Measurements from ENCODE around the gene GOLGA3.
"Not testable (repeated sequence)": the region's sequence is repeated elsewhere in the genome, so short reads cannot be mapped to it uniquely, and the experiment has no call there.

Gene GOLGA3

DNA sequence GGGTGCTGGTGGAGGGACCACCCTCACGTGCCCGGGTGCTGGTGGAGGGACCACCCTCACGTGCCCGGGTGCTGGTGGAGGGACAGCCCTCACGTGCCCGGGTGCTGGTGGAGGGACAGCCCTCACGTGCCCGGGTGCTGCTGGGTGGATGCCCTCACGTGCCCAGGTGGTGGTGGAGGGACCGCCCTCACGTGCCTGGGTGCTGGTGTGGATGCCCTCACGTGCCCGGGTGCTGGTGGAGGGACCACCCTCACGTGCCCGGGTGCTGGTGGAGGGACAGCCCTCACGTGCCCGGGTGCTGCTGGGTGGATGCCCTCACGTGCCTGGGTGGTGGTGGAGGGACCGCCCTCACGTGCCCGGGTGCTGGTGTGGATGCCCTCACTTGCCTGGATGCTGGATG lies 28.4 kb upstream of the GOLGA3 start:
- H3K4me3 ChIP-seq (ENCODE audit: low read depth, low read length); H3K4me1 ChIP-seq (ENCODE audit: control insufficient read depth, insufficient read depth, low read length); H3K27me3 ChIP-seq (ENCODE audit: control insufficient read depth, insufficient read depth, low read length); H3K9ac ChIP-seq (ENCODE audit: low read depth, low read length); H3K9me3 ChIP-seq (ENCODE audit: control insufficient read depth, insufficient read depth, low read length): not testable (repeated sequence)
- H3K36me3 ChIP-seq (ENCODE audit: control insufficient read depth, insufficient read depth, low read length) = peaks cover 54% of the 10 kb centered on the region

DNA sequence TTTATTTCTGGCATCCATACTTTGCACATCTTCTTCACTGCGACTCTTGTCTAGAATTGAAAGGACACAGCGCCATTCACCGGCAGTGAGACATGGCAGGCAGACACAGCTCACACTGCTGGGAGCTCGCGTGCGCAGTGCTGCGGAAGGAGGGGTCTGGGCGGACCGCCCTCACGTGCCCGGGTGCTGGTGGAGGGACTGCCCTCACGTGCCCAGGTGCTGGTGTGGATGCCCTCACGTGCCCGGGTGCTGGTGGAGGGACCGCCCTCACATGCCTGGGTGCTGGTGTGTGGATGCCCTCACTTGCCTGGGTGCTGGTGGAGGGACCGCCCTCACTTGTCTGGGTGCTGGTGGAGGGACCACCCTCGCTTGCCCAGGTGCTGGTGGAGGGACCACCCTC lies 27.9 kb upstream of the GOLGA3 start:
- Histone ChIP-seq H3K36me3 (ENCODE audit: control insufficient read depth, insufficient read depth, low read length) (peaks cover 56% of the 10 kb centered on the region), H3K9me3 (ENCODE audit: control insufficient read depth, insufficient read depth, low read length) (no peaks in the 10 kb centered on the region), H3K4me3 (ENCODE audit: low read depth, low read length) (no peak overlapping the region), H3K4me1 (ENCODE audit: control insufficient read depth, insufficient read depth, low read length) (no peaks in the 10 kb centered on the region), H3K27me3 (ENCODE audit: control insufficient read depth, insufficient read depth, low read length) (no peaks in the 10 kb centered on the region), H3K9ac (ENCODE audit: low read depth, low read length) (no peak overlapping the region)

- H3K36me3 ChIP-seq (ENCODE audit: control insufficient read depth, insufficient read depth, low read length) = peaks cover 62% of the 10 kb centered on the region
- H3K9me3 ChIP-seq (ENCODE audit: control insufficient read depth, insufficient read depth, low read length); H3K4me1 ChIP-seq (ENCODE audit: control insufficient read depth, insufficient read depth, low read length); H3K4me3 ChIP-seq (ENCODE audit: low read depth, low read length); H3K27me3 ChIP-seq (ENCODE audit: control insufficient read depth, insufficient read depth, low read length); H3K9ac ChIP-seq (ENCODE audit: low read depth, low read length): not testable (repeated sequence)
Measured at GRCh38 chr12:132855211-132855610, 26.5 kb upstream of the GOLGA3 start.

DNA sequence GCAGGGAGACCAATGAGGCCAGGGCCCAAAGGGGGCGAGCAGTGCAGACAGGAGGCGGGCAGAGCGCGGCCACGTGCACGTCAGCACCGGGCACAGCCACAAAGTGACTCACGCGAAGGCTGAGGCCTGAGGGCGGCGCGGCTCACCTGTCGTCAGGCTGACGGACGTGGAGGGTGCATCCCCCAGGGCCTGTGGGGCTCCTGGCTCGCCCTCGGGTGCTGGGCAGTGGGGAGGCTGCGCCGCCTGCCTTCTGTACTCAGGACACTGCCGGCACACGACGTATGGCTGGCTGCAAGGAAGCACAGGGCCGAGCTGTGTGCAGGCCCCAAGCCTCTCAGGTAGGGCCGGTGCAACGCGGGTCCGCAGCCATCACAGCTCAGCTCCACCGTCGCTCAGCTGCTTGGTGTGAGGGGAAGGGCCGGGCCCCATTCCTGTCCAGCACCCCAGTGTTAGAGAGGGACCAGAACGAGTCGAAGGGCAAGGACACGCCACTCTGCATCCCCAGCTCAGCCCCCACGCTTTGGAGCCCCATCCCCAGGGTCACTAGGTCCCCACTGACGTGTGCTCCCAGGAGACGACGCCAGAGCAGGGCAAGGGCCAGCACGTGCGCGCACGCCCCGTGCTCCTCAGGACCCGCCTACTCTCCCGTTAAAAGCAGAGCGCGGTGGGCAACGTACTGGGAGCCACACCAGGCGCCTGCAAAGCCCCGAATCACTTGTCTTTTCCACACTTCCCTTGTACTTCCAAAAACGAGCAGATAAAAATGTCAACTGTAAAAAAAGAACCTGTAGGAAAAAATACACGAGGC lies 24.8 kb upstream of the GOLGA3 start:
- peaks cover 57% of the 10 kb centered on the region for H3K36me3 ChIP-seq (ENCODE audit: control insufficient read depth, insufficient read depth, low read length)

GRCh38 chr12:132852496-132852895 lies 23.8 kb upstream of the GOLGA3 start:
- Histone ChIP-seq H3K4me1 (ENCODE audit: control insufficient read depth, insufficient read depth, low read length) (peaks cover 9% of the 10 kb centered on the region), H3K27me3 (ENCODE audit: control insufficient read depth, insufficient read depth, low read length) (no peaks in the 10 kb centered on the region), H3K9me3 (ENCODE audit: control insufficient read depth, insufficient read depth, low read length) (no peaks in the 10 kb centered on the region), H3K9ac (ENCODE audit: low read depth, low read length) (no peak overlapping the region), H3K4me3 (ENCODE audit: low read depth, low read length) (no peak overlapping the region), H3K36me3 (ENCODE audit: control insufficient read depth, insufficient read depth, low read length) (peaks cover 53% of the 10 kb centered on the region)

More for the DNA sequence above, 24.8 kb upstream of the GOLGA3 start:
- Histone ChIP-seq H3K27me3 (ENCODE audit: control insufficient read depth, insufficient read depth, low read length) (no peaks in the 10 kb centered on the region), H3K9me3 (ENCODE audit: control insufficient read depth, insufficient read depth, low read length) (no peaks in the 10 kb centered on the region), H3K4me1 (ENCODE audit: control insufficient read depth, insufficient read depth, low read length) (peaks cover 3% of the 10 kb centered on the region), H3K4me3 (ENCODE audit: low read depth, low read length) (no peak overlapping the region), H3K9ac (ENCODE audit: low read depth, low read length) (no peak overlapping the region)

- peaks cover 52% of the 10 kb centered on the region for H3K36me3 ChIP-seq (ENCODE audit: control insufficient read depth, insufficient read depth, low read length)
- H3K4me1 ChIP-seq (ENCODE audit: control insufficient read depth, insufficient read depth, low read length) = peaks cover 12% of the 10 kb centered on the region
- H3K27me3 ChIP-seq (ENCODE audit: control insufficient read depth, insufficient read depth, low read length) = no peaks in the 10 kb centered on the region
- no peaks in the 10 kb centered on the region for H3K9me3 ChIP-seq (ENCODE audit: control insufficient read depth, insufficient read depth, low read length)
- H3K4me3 ChIP-seq (ENCODE audit: low read depth, low read length) = no peak overlapping the region
- no peak overlapping the region for H3K9ac ChIP-seq (ENCODE audit: low read depth, low read length)
Measured at GRCh38 chr12:132851465-132851864, 22.8 kb upstream of the GOLGA3 start.

DNA sequence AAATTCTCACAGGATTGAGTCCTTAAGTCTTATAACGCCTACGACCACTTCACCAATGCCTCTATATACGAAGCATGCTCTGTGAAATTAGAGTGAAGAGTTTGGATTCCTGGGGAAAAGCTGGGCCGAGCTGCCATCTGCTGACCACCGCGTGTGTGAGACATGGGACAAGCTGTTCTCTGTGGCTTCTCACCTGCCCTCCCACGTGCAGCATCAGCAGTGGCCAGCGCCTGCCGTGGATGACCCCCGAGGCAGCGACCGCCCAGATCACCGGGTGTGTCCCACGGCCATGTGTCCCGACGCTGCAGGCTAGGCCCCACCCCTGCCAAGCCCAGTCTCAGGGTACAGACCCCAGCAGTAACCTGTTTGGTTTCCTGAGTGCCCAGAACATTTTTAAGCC lies 21.6 kb upstream of the GOLGA3 start:
- Histone ChIP-seq H3K9me3 (ENCODE audit: control insufficient read depth, insufficient read depth, low read length) (no peaks in the 10 kb centered on the region), H3K4me3 (ENCODE audit: low read depth, low read length) (no peak overlapping the region), H3K9ac (ENCODE audit: low read depth, low read length) (no peak overlapping the region), H3K27me3 (ENCODE audit: control insufficient read depth, insufficient read depth, low read length) (no peaks in the 10 kb centered on the region), H3K36me3 (ENCODE audit: control insufficient read depth, insufficient read depth, low read length) (peaks cover 47% of the 10 kb centered on the region), H3K4me1 (ENCODE audit: control insufficient read depth, insufficient read depth, low read length) (peaks cover 12% of the 10 kb centered on the region)

GRCh38 chr12:132848521-132848920 lies 19.9 kb upstream of the GOLGA3 start:
- Histone ChIP-seq H3K36me3 (ENCODE audit: control insufficient read depth, insufficient read depth, low read length) (peaks cover 45% of the 10 kb centered on the region), H3K4me1 (ENCODE audit: control insufficient read depth, insufficient read depth, low read length) (peaks cover 12% of the 10 kb centered on the region), H3K27me3 (ENCODE audit: control insufficient read depth, insufficient read depth, low read length) (no peaks in the 10 kb centered on the region), H3K9ac (ENCODE audit: low read depth, low read length) (no peak overlapping the region), H3K4me3 (ENCODE audit: low read depth, low read length) (no peak overlapping the region), H3K9me3 (ENCODE audit: control insufficient read depth, insufficient read depth, low read length) (no peaks in the 10 kb centered on the region)

GRCh38 chr12:132847363-132848356 lies 19.0 kb upstream of the GOLGA3 start:
- Histone ChIP-seq H3K36me3 (ENCODE audit: control insufficient read depth, insufficient read depth, low read length) (peaks cover 39% of the 10 kb centered on the region), H3K9ac (ENCODE audit: low read depth, low read length) (no peak overlapping the region)

GRCh38 chr12:132844681-132845080 lies 16.0 kb upstream of the GOLGA3 start:
- not testable (repeated sequence) for H3K27me3 ChIP-seq (ENCODE audit: control insufficient read depth, insufficient read depth, low read length); H3K9ac ChIP-seq (ENCODE audit: low read depth, low read length); H3K9me3 ChIP-seq (ENCODE audit: control insufficient read depth, insufficient read depth, low read length); H3K4me3 ChIP-seq (ENCODE audit: low read depth, low read length)
- peaks cover 33% of the 10 kb centered on the region for H3K36me3 ChIP-seq (ENCODE audit: control insufficient read depth, insufficient read depth, low read length)
- peaks cover 12% of the 10 kb centered on the region for H3K4me1 ChIP-seq (ENCODE audit: control insufficient read depth, insufficient read depth, low read length)

More at GRCh38 chr12:132847363-132848356, 19.0 kb upstream of the GOLGA3 start:
- no peaks in the 10 kb centered on the region for H3K27me3 ChIP-seq (ENCODE audit: control insufficient read depth, insufficient read depth, low read length)
- H3K4me1 ChIP-seq (ENCODE audit: control insufficient read depth, insufficient read depth, low read length) = peaks cover 12% of the 10 kb centered on the region
- H3K4me3 ChIP-seq (ENCODE audit: low read depth, low read length) = no peak overlapping the region
- no peaks in the 10 kb centered on the region for H3K9me3 ChIP-seq (ENCODE audit: control insufficient read depth, insufficient read depth, low read length)

DNA sequence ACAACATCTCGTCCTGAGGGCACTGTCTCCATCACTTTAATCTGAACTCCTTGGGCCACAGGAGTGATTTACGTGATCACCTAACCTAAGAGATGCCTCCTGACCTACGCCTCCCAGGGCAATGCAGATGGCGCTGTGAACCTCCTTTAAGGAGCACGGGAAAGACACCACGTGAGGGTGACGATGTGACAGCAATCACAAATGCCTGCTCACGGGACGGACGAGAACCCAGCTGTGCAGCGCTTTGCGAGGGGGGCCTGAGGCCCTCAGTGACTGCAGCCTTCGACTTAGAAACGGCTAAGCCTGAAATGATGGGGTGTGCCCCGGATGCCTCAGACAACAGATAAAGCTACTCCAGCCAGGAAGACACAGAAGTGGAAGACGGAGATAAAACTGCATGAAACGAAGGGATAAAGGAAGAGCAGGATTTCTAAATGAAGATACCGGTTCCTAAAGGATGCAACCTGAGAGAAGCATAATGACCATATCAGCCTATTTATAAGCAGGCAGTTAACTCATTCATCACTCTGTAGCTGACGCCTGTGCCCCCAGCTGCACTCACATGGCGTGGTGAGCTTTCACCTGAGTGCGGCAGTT lies 13.9 kb upstream of the GOLGA3 start:
- Histone ChIP-seq H3K9ac (ENCODE audit: low read depth, low read length) (no peak overlapping the region), H3K4me1 (ENCODE audit: control insufficient read depth, insufficient read depth, low read length) (peaks cover 3% of the 10 kb centered on the region), H3K36me3 (ENCODE audit: control insufficient read depth, insufficient read depth, low read length) (peaks cover 47% of the 10 kb centered on the region), H3K9me3 (ENCODE audit: control insufficient read depth, insufficient read depth, low read length) (no peaks in the 10 kb centered on the region), H3K27me3 (ENCODE audit: control insufficient read depth, insufficient read depth, low read length) (no peaks in the 10 kb centered on the region), H3K4me3 (ENCODE audit: low read depth, low read length) (no peak overlapping the region)

Data from iPS-15b (cell line).